ENCODE measurements around the gene MAD1L1.
A peak's percentile ranks its signal among the peaks of the same experiment; 100 is the strongest.
"Not testable (repeated sequence)": the region's sequence is repeated elsewhere in the genome, so short reads cannot be mapped to it uniquely, and the experiment has no call there.

MAD1L1 gene

DNA sequence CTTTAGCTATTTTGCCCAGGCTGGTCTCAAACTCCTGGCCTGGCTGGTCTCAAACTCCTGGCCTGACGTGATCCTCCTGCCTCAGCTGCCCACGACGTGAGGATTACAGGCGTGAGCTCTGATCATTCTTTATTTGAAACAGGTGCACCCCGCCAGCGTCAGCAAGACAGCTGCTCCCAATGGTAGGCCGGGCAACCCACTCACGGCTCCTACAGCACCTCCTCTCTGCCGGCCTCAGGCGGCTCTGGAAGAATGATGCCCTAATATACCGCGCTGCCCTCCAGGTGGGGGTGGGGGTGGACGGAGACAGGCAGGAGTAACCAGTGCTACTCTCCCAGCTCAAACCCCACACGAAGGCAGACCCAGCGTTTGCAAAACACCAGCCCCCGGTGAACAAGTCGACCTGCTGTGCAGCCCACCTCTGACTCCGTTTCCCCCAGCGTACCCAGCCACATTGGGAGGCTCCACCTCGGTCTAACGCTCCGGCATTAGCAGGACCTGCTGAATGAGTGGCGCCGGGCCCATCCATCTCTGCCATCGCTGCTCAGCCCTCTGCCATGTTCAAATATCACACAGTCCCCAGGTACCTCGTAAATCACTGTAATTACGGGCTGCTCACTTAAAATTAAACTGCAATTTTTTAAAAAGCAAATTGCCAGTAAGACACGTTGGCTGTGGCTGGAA is 414.0 kb downstream of the MAD1L1 start:
- no peak for DNase-seq (ENCODE audit: low spot score)

DNA sequence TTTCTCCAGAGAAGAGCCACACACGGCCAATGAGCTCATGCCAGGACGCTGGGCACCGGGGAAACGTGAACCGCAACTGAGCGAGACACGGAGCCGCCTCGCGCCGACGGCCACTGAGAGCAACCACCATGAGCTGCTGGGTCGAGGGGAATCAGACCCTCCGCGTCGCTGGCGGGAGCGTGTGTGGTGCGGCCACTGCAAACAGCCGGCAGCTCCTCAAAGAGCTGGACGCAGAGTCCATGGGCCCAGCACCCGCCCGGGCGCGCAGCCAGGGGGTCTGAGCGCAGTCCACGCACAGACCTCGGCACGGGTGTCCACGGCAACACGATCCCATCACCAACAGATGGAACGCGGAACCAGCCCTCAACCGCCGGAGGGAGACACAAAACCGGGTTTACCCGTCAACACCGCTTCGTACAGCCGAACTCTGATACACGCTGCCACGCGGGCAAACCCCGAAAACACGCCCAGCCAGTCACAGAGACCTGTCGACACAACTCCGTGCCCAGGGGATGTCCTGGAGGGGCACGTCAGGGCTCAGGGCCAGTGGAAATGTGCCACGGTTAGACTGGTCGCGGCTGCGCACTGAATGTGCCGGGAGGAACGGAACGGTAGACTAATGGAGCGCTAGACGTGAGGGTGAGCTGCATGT is 415.6 kb downstream of the MAD1L1 start:
- DNase-seq (ENCODE audit: low spot score), result no peak

DNA sequence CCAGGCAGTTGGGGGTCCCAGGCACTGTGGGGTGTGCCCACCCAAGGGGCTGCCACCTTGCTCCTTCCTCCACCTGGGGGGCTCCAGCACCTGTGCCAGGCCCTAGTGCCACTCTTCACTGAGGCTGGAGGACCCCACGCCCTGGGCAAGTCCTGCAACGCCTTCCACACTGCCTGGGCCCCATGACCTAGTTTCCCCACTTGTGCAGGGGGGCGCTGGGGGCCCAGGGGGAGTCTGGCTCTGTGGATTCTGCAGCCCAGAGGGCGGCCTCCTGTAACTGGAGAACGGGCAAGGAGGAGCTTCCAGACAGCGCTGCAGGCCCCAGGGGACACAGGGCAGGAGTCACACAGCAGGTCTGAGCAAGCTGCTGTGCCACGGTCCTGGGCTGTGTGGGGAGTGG is 416.3 kb downstream of the MAD1L1 start:
- not testable (repeated sequence) for DNase-seq (ENCODE audit: low spot score)

DNA sequence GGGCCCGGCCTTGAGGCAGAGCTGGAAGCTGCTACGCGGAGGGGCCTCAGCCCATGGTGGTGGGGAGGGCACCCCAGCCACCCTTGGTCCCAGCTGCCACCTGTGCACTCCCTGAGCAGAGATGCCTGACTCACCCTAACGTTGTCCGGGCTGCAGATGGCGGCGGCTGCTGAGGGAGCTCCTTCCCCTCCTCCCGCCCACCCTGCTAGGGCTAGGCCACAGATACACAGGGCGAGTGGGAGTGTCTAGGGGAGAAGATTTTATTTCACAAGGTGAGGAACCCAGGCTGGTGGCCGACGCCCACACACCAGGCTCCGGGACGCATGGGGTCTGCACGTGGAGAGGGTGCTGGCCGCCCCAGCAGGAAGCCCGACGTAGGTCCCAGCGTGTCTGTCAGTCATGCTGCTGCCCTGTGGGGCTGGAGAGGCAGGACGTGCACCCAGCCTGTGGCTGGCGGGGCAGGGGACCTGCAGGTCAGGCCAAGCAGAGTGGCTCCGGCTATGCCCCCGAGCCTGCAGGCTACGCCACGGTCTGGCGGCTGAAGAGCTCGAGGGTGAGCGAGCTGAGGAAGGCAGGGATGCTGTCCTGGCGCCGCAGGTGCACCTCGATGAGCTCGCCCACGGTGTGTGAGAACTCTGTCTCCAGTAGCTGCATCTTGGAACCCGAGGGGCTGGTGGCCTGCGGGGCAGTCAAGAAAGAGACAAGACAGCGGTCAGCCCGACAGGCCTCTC is 417.0 kb downstream of the MAD1L1 start:
- DNase-seq (ENCODE audit: low spot score), result peak; percentile 45

DNA sequence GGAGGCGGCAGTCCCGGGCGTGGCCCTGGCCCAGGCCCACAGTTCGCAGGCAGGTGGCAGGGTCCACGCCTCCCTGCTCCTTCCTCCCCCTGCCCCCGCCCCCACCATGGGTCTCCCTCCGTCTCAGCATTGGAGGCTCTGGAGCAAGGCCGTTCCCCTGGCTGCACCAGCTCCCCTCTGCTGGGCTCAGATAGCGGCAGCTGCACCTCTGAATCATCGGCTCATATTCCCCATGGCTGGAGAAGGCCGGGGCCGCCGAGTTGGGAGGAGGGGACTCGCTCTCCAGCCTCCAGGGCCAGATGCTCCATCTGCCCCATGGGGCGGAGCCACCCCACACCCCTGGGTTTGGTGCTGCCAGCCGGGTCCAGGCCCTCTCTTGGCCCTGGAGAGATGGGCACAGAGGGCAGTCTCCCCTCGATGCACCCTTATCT is 417.7 kb downstream of the MAD1L1 start:
- no peak for DNase-seq (ENCODE audit: low spot score)

DNA sequence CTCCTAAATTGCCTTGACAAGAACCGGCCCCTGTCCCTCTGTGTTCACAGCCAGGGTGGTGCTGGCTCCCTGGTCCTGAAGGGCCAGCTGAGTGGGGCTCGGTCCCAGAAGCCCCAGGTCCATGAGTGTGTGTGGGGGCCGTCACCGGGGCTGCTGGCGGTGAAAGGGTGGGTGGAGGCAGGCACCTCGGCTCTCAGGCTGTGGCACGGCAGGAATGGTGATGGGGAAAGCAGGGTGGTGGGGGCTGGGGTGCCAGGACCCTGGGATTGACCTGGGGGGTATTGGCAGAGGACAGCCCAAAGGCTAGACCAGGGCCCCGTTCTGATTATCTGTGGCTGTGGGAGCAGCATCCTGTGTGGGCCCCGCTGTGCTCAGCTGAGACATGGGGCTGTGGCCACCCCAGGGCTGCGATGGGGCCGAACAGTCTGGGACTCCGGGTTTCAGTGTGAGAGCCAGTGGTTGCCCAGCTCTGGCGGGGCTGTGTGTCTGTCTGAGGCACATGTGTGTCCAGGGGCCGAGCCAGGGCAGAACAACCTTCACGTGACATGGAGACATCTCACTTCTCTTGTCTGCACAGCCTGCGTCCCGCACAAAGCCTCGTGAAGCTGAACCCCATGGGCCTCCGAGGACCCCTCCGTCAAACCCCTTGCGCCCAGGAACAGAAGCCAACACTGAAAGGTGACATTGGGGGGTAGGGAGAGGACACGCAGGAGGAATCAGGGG is 418.5 kb downstream of the MAD1L1 start:
- no peak for DNase-seq (ENCODE audit: low spot score)

DNA sequence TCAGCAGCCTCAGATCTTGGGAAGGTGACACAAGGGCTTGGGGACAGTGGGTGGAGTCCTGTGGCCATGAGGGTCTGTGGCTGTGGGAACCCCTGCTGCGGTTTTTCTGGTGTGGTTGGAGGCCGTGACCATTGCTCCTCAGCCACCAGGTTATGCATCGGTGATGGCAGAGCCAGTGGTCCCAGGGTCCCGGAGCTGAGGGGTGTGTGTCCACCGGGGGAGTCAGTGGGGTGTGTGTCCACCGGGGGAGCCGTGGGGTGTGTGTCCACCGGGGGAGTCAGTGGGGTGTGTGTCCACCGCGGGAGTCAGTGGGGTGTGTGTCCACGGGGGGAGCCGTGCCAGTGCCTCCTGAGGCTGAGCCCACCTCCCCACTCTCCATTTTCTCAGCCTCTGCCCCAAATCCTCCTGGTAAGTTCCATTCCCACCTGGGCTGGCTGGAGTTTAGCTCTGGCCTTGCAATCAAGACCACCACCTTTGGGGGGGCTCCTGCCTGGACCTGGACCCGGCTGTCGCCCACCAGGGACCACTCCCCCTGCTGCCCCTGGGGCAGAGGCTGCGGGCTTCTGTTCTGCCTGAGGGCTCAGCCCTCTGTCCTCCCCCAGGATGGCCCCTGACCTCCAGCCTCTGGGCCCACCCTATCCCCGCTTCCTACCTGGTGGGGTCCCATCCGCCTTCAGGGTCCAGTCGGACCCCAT is 419.2 kb downstream of the MAD1L1 start:
- no peak for DNase-seq (ENCODE audit: low spot score)

DNA sequence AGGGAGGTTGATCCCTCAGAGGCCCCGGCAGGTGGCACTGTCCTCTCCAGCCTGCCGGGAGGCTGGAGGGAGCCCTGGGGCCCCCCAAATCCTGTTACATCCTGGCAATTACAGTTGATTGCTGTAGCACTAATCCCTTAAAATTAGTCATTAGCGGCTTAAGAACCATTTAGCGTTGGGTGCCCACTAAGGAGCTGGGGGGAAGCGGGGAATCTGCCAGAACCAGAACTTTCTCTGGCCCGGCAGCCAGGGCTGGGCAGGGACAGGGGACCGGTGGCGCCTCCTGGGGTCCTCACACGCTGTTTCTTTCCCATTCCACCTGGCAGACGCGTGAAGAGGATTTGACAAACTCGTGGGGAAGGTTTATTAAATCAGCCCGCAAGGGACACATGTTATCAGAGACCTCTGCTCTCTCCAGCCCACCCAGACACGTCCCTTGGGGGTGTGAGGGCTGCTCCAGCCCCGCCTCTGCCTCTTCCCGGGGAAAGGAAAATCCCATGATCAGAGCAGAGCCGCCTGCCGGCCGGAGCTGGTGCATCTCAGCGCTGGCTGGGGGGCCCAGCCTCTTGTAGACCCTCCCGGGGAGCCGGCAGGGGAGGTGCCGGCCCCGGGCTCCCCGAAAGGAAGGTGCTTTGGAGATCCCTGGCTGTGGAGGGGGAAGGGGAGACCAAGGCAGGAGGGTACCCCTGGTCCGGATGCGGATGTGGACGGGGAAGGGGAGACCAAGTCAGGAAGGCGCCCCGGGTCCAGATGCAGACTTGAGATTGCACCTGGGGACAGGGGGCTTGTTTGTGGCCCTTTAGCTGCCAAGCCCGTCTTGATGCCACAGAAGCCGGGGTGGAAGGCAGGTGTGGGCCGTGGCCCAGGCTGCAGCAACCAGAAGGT is 420.0 kb downstream of the MAD1L1 start:
- no peak for DNase-seq (ENCODE audit: low spot score)

DNA sequence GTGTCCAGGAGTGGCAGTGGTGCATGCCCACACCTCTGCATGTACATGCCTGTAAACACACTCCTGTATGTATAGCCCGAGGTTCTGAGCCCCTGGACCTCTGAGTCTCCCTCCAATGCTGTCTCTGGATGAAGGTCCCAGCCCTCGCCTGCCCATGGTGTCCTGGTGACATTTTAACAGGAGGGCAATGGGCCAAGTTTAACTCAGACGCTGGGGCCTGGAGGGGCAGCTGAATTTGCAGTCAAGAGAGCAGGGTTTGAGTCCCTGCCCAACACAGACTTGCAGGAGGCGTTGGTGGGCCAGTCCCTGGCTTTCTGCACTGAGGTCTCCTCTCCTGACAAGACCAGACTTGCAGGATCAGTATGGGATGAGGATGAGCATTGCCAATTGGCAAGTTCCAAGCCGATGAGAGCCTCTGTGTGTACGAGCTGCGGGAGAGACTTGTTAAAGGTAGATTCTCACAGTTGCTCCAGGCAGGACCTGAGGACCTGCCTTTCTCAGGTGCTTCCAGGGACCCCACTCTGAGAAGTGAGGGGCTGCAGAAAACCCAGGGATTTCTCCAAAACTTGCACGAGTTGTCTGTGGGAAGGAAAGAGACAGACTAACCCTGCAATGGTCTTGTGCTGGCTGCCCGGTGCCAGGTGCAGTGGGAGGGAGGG is 420.8 kb downstream of the MAD1L1 start:
- DNase-seq (ENCODE audit: low spot score), result no peak

DNA sequence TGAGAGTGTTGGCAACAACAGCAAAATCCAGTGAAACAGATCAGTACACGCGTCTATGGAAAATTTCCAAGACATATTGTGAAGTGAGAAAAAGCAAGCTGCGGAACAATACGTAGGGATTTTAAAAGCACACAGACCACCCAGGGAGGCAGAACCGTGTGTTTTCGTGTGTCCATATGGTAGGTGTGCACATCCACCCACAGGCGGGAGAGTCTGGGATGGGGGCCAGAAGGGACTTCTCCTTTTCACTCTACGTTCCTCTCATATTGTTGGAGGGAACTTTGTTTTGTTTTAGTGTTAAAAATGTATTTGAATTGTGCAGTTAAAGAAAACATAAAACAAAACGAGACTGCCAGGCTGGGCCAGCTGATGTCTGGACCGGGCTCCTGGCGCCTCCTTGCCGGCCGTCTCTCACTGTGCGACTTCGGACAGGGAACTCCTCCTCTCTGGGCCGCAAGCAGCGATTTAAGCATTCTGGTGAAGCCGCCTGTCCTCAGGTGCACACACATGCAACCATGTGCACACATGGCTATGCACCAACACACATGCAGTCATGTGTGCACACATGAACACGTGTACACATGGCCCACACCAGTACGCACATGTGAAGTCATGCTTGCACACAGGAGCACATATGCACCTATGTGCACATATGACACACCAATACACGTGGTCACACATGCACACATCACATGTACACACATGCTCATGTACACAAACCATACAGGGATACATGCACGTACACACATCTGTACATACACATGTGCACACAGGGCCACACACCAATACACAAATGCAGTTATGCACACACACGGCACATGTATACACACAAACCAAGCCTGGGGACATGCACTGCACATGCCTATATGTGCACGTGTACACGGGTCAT is 421.5 kb downstream of the MAD1L1 start:
- DNase-seq (ENCODE audit: low spot score), result no peak

DNA sequence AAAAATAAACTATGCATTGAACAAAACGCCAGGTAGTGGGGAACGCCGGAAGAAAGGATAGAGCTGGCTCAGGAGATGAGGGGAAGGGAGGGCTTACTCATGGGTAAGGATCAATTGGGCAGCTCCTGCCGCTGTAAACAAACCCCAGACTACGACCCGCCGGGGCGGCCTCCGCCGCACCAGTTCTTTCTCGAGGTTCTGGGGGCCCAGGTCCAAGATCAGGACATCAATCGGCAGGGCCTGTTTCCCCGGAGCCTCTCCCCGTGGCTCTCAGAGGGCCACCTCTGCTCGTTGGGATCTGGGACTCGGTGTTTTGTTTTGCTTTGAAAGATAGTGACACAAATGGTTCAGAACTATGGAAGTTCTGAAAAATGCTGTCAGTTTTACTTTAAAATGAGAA is 422.2 kb downstream of the MAD1L1 start:
- no peak for DNase-seq (ENCODE audit: low spot score)

DNA sequence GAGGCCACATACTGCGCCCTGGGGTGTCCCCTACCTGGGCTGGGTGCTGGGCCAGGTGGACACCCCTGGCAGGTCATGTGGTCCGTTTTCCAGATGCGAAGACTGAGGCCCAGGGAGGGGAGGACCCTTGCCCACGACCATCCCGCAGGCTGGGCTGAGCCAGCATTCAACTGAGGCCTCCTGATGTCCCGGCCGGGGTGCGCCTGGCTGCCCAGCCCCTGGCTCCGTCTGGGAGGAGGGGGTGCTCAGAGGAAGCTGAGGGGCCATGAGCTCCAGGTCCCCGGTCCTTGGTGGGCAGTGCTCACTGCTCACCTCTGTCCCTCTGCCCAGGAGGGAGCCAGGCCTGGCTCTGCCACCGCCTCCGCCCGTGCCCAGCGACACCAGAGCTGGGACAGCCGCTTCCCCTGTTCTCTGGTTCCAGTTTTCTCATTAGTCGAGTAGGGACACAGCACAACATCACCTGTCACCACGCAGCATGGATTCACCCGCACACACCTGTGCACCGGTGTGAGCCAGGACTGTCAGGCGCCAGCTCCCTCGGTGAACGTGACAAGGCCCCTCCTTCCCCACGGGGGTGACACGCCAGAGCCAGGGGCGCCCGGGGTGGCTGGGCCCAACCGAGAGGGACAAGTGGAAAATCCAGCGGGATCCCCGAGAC is 423.0 kb downstream of the MAD1L1 start:
- DNase-seq (ENCODE audit: low spot score), result no peak

DNA sequence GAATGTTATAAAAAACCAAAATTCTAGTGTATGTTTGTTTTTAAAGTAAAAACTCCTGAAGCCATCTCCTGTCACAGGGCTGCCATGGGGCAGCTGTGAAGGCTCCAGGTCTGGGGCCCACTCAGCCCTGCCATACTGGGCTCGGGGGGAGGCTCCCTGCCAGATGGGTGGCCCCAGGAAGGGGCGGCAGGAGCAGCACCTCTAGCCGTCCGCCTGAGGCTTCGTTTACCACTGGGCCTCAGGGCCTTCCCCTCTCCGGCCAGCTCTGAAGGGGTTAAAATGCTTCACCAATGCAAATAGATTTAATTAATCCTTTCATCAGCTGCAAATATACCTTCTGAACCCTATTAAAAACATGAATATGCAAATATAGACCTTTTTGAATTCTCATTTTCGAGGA is 423.7 kb downstream of the MAD1L1 start:
- DNase-seq (ENCODE audit: low spot score), result no peak

DNA sequence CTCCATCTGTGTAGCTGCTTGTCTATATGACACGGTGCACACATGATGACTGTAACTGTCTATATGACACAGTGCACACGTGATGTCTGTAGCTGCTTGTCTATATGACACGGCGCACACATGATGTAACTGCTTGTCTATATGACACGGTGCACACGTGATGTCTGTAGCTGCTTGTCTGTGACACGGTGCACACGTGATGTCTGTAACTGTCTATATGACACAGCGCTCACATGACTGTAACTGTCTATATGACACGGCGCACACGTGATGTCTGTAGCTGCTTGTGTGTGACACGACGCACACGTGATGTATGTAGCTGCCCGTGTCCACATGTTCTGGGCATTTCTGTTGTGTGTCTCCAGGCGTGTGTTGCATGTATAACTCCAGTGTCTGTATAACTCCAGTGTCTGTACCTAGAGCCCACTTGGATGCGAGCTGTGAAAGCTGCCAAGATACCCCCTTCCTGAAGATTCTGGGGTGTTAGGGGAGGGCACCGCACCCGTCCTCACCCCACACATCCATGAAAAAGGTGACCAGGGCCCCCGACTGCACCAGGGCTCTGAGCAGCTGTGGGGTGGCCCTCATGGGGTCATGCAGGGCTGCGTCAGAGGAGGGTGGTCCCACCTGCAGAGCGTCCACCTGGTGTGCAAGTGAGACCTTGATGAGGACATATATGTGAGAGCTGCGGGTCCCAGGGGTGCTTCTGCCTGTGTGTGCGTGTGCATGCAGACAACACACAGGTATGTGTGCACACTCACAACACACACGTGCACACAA is 424.7 kb downstream of the MAD1L1 start:
- DNase-seq (ENCODE audit: low spot score), result no peak

DNA sequence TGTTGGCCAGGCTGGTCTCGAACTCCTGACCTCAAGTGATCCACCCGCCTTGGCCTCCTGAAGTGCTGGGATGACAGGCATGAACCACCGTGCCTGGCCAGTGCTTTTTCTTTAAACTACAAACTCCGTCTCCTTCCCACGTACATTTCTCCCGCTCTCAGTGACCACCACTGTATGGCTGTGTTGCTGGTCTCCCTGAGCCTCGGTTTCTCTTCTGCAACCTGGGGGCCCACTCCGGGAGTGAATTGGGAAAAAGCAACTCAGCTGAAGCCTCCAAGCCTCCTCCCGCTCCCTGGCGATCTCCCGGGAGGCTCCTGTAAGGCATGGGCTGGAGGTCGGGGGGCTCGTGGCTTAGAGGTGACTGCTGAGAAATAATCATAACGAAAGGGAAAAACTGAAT is 426.4 kb downstream of the MAD1L1 start:
- no peak for DNase-seq (ENCODE audit: low spot score)

DNA sequence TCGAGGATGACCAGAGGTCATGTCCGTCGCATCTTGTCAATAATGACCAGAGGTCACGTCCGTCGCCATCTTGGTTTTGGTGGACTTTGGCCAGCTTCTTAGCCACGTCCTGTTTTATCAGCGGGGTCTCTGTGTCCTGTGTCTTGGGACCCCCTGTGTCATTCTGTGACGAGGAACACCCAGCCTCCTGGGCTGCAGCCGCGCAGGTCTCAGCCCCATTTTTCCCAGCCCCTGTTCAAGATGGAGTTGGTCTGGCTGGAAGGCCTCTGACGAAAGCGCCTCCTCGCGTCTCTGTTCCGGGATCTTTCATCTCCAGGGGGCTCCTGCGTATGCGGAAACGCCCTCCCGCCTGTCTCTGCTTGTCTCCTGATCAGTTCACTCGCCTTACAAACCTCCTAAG is 428.4 kb downstream of the MAD1L1 start:
- DNase-seq (ENCODE audit: low spot score), result no peak

DNA sequence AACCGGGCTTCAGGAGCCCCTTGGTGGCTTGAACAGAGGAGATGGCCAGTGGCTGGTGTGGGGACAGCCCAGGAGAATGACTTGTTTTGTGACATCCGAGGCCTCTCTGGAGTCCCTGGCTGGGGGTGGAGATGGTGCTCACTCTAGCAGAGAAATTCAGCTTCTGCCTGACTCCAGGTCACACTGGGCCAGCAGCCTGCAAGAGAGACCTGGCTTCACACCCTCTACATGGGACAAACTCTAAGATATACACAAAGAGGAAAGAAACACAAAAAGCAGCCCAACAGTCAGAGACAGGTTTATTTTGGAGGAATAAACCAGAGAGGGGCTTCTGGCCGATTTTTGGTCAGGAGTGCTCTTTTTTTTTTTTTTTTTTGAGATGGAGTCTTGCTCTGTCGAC is 429.8 kb downstream of the MAD1L1 start:
- DNase-seq (ENCODE audit: low spot score), result no peak

DNA sequence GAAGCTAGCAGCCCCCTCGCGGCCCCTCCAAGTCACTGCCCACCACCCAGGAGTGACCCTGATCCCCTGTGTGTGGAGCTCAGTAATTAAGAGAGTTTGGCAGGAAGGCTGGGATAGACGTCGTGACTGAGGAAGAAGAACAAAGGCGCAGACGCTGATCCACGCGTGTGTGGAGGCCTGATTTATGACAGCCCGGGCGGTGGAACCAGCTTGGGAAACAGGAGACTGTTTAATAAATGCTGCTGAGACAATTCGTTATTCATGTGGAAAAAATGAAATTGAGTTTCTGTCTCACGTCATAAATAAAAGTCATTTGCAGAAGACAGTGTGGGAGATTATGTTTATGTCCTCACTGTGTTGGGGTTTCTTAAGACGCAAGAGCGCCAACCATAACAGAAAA is 431.8 kb downstream of the MAD1L1 start:
- no peak for DNase-seq (ENCODE audit: low spot score)
